GM21576 (cell line): Measurements from ENCODE around the gene BICD2.

Source experiments
- ATAC-seq: cut with Tn5 transposase; IDR thresholded peaks from one replicate; pipeline ENCODE4 v1.9.1; 2021; ENCODE audit warnings: mild to moderate bottlenecking, moderate library complexity; ENCODE audit not compliant: unreplicated experiment

BICD2 gene

DNA sequence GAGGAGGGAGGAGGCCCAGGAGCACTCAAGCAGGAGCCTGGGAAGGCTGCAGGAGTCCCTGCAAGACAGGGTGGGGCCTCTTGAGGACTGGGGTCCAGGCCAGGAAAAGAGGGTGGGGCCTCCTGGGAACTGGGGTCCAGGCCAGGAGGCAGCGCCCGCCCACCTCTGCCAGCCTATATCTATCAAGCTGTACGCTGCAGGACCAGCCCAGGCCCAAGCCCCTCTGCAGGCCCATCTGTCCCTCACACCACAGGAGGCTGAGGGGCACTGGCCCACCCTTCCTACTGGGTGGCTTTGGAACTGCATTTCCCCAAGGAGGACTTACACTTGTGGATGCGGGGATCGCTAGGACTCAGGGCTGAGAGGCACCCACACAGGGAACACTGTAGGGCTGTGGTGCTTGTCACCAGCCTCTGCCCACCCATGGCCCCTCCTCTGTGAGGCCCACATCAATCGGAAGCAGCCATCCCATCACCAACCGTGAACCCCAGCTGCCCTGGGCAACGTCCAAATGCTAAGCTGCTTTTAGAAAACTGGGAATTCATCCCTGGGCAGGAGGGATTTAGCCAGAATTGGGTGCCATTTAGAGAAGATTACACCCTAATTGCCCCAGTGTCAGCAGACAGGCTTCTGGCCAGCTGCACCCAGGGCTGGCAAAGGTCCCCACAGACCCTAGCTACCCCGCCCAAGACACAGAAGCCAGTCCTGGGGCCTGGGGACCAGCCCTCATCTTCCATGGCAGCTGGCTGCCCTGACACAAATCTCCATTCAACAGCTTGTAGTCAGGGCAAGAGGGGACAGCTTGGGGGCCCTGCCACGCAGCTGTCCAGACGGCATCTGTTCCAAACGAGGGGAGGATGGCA, 15.3 kb downstream of the BICD2 start:
- no peak for ATAC-seq

DNA sequence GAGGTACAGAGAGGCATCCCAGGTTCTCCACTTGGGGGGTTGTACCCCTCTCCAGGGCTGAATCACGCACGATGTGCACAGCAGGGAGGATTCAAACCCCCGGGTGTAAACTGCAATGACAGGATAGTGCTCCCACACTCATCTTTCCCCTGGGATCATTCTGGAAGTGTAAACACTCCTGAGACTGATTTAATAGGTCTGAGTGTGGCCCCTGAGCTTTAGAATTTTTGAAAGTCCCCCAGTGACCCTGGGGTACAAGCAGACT, 16.5 kb downstream of the BICD2 start:
- no peak for ATAC-seq

DNA sequence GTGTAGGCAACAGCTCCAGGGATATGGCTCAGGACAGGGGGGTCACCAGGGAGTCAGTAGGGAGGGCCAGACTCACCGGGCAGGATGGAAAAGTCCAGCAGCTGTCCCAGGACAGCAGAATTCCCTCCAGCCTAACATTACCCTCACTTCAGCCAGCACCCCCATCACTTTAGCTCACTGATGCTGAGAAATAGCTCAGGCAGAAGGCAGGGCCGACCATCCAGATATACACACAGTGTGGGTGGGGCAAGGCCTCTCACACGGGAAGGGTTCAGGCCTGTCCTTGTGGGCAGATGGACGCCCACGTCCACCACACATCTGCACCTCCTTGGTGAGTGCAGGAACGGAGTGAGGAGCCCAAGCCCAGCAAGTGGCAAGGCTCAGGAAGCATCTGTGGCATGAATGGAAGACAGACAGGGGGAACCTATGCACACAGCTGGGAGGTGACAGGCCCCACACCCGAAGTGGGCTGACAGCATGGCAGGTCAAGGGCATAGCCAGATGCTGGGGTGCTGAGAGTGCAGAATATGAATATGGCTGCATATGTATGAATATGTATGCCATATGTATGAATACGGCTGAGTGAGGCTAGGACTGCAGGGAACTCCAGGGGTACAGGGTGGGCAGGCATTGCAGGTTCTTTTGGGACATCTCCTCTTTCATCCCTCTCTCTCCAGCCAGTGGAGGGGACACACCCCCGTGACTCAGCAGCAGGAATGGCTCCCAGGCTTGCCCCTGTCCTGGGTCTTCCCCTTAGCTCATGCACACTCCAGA, 17.0 kb downstream of the BICD2 start:
- ATAC-seq = no peak

DNA sequence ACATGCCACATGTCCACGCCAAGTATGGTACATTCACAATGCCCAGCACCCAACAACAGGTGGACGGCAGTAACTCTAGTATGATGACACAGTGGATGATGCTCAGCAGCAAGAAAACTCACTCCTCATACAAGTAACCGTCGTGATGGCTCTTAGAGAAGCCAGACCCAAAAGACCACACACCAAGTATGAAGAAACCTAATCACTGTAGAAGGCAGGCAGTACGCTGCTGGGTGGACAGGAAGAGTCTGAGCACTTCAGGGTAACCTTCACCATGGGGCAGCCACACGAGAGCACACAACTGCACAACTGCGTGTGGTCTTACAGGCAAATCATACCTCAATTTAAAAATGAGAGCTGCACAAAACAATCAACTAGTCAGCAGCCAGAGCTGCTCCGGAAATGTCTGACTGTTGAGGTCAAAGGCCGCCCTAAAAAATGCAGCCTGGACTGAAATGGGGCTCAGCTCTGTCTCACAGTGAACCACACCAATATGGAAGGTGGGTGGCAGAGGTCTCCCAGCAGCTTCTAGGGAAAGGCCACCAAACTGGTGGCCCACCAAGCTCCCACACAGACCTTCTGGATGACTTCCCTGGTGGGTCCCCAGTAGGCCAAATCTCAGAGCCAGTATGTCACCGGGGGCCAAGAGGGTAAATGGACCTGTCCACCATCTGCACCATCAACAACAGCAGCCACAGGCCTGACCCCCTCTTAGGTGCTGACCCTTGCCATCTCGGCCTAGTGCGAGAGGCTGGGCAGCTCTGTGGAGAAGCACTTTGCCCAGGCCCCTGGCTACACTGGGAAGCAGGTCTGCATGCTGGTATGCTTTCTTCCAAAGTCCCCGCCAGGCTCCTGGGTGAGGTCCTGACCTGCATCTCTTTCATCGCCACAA, 17.8 kb downstream of the BICD2 start:
- no peak for ATAC-seq

DNA sequence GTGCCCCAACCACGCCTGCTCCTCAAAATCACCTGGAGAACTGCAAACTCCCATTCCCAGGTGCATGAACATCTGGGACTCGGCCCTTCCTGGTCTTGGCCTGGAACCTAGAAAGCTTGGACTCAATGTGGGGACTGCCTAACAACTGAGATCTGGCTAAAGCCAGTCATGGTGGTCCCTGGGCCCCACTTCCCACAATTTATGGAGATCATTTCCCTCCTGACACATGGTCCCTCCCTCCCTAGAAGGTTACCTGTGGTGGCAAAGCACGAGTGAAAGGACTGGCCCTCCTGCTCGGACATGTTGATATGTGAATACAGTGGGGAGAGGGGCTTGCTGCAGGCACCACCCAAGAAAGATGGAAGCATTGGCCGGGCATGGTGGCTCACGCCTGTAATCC, 18.8 kb downstream of the BICD2 start:
- no peak for ATAC-seq

DNA sequence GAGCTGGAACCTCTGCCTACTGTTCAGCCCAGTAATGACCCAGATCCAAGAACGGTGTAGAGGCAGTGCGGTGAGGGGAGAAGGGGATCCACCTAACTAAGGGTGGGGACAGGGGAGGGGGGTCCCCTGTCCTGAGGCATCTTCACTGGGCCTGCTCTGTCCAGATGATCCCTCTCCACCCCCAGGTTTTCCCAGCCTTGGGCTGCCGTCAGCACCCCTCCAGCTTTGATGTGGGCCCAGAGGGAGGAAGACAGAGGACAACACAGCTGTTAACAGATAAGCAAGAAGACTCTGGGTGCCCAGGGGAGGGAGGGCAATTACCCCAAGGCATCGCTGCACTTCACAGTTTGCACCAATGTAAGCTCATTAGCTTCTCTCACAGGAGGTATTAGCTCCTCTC, 19.3 kb downstream of the BICD2 start:
- no peak for ATAC-seq

DNA sequence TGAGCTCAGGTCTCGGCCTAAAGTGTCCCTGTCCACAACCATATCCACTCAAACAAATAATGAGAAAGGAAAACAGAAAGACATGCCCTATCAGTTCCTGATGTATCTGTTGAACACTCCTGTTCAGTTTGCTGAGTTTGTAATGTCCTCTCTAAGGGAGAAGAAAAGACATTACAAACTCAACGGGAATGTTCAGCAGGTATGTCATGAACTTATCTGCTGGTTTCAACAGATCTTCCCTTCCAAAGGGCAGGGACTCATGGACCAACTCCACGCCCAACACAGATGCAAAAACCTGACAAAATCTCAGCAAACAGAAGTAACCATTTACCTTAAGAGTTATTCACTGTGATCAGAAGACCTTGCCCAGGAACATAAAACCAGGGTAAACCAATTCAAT, 23.7 kb downstream of the BICD2 start:
- ATAC-seq = no peak

DNA sequence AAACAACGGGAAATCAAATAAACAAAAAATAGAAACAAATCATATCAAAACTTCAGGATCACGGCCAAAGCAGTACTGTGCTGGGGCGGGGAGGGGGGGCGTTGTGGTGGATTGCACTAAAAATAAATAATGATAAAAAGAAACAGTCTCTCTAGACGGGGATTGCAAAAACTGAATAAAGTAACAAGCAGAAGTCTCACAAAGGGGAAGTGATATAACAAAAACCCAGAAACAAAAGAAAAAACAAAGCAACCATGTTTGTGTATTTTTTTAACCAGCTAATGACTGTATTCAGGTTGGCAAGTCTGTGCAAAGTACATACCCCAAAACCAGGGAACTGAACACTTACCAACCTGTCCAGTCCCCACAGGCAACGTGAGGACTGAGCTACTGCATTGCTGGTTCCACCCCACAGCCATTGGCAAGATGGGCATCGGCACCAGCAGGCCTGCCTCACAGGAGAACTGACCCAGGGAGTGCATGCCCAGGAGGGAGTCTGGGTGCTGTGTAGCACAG, 24.1 kb downstream of the BICD2 start:
- peak; percentile 59 for ATAC-seq

DNA sequence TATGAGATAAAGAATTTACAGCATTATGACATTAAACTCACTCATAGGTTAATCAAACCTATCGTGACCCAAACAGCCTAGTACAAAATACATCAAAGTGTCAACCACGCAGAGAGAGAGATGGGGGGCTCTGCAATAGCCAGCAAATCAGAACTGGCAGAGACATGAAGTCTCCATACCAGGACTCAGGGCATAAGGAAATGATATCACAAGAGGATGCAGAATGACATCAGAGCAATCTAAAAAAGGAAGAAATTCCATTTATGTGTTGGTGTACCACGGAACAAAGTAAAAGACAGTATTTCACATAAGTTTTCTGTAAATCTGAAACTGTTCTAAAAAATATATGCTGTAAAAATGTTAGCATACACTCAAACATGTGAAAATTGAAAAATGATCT, 24.6 kb downstream of the BICD2 start:
- ATAC-seq = no peak

DNA sequence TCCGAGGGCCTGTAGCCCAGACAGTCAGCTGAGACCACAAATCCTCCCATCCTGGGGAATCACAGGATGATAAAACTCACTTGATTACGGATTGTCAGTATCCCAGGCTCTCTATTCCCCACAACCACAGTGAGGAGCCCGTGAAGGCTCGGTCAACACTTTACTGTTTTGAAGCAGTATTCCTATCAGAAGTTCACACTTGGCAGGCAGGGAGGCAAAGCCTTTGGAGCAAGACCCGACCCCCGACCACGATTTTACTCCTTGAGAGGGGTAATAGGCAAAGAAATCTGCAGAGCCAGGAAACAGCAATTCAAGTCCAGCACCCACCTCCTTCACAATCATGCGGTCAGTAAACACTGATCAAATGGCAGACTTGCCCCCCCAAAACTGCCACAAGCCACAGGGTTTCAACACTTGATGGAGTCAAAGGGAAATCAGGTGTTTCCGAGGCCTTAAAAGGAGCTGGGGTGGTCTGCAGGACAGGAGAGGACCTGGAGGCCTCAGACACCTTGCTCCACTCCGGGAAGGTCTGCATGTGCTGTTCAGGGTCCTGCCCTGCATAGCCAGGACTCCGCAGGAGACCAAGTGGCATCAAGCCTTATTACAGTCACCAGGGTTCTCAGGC, 25.2 kb downstream of the BICD2 start:
- ATAC-seq = no peak

DNA sequence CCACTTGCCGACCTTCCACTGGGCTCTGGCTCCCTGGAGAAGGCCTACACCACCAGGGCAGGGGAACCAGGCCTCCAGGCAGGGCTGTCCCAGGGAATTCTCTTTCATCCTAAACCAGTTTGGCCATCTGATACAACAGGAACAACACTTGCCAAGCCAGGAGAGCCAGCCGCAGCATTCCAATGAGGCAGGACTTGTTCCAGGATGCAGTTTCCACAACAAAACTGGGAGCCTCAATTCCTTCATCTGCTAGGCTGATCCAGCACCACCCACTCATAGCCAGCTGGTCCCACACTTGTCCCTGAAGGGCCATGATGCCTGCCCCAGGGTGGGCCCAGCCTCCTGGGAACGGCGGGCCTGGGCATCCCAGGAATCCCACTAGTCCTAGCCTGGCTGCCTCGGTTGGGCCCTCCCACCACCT, 26.0 kb downstream of the BICD2 start:
- ATAC-seq = no peak

DNA sequence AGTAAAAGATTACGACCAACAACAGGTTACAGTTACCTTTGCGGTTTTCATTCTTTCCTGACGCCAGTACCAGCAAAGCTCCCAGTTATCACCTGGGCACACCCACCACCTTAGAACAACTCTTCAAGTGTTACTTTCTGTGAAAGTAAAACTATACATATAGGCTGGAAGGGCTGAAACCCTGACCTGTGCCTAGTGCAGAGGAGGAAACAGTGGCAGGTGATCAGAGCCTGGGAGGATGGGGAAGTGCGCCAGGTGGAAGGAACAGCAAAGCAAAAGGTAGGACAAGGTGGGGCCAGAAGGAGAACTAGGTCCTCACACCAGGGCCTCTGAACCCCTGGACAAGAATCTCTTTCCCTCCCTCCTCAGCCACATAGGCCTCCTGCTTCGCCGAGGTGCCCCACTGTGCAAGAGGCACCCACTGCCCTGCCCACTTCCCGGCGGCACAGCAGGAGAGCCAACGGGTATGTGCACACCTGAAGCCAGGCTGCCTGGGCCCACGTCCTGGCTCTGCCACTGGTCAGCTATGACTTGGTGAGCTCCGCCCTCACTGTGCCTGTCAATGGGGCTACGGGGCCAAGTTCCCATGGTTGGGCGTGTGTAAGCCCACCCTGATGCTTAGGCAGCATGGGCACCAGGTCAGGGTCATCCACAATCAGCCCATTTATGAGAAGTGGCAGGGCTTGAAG, 26.9 kb downstream of the BICD2 start:
- ATAC-seq = no peak

DNA sequence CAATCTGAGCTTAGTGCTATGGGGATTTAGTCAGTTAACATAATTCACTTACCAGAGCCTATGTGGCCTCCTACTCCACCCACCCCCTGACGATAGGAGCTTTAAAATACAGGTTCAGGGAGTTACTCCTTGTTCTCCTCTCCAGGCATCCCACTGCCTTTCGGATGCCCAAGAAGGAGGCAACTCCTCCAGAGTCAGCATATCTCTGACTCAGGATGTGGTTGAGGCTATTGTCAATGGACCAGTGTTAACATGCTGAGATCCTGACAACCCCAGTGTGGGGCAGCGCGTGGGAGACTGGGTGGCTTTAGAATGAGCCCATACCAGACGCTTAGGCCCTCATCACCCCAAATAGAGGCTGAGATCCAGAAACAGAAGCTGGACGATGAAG, 27.4 kb downstream of the BICD2 start:
- no peak for ATAC-seq

DNA sequence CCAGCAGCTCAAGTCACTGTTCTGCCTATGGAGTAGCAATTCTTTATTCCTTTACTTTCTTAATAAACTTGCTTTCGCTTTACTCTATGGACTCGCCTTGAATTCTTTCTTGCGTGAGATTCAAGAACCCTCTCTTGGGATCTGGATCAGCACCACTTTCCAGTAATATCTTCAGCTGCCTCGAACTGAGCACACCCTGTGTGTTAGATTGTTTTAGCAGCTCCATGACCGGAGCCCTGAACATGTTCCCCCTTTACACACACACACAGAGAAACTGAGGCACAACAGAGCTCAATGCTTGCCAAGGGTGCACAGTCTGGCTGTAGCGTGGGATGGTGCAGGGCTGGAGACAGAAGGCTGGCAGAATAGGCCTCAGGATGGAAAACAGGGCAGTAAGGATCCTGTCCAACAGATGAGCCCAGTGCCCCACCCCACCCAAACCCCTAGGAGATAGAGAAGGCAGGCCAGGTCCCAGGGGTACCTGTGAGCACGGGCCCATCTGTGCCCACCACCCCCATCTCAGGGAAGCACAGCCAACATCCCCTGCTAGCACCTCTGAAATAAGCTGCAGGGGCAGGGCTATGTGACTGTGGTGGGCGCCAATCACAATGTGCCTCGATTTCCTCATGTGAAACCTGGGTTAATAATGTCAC, 27.9 kb downstream of the BICD2 start:
- ATAC-seq = no peak

DNA sequence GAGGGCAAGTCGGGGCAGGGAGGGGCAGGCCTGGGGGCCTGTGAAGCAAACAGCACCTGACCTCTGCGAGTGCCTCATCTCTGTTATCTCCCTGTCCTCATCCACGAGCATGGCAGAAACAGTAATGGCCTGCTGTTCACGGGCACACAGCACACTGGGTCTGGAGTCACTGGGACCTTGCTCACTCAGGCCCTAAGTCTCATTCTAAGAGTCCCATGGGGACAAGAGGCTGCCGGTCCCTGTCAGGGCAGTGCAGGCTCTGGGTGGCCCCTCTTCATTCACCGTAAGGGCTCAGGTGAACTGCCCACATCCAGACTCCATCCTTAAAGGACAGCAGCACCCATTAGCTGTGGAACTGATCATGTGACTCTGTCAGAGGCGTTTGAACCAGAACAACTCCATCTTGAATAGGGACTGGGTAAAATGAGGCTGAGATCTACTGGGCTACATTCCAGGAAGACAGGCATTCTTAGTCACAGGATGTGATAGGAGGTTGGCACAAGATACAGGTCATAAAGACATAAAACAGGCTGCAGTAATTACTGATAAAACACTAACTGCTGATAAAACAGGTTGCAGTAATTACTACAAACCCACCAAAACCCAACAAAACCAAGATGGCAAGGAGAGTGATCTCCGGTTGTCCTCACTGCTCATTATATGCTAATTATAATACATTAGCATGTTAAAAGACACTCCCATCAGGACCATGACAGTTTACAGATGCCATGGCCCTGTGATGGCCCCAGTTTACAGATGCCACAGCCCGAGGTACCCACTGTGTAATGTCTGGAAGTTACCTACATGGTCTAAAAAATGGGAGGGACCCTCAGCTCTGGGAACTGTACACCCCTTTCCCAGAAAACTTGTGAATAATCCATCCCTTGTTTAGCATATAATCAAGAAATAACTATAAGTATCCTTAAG, 28.7 kb downstream of the BICD2 start:
- ATAC-seq = no peak

DNA sequence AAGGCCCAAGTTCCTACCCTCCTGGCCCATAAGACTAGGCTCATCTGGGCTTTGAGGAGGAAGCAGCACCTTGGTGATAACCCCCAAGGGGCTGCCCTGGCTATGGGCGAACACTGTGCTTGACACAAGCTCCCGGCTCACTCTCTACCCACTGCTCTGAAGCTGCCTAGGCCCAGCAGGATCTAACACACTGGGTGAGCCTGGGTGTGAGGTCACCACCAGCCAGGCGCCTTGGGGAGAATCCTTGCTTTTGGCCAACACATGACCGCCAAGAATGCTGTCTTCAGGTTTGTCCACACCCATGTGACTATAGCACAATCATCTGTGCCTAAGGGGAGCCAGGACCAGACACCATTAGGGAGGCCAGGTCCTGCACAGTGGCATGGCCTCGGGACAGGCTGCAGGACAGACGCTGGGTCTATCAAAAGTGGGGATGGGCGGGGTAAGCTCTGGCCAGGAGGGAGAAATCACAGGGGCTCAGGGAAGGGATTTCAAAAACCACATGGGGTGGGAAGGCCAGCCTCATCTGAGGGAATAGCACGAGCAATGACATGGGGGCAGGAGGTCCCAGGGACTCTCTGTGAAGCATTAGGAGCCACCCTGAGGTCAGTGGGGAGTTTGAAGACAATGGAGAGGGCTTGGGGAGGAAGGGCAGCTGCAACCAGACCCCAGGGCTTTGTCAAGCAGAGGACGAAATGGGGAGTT, 29.6 kb downstream of the BICD2 start:
- no peak for ATAC-seq

DNA sequence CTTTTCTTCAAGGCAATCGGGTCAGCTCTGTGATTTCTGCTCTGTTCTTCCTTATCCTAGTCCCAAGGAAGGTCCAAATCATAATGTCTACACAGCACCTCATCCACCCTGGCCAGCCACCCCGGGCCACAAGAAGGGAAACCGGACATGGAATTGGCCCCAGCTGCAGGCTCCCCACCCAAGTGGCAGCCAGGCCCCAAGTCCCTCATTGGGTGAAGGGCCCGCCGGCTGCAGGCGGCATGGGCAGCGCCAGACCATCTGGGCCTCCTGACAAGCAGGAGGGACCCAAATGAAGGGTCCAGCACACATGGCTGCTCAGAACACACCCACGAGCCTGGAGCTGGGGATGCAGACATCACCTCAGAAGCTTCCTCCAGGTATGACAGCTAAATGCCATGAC, 33.7 kb downstream of the BICD2 start:
- no peak for ATAC-seq

DNA sequence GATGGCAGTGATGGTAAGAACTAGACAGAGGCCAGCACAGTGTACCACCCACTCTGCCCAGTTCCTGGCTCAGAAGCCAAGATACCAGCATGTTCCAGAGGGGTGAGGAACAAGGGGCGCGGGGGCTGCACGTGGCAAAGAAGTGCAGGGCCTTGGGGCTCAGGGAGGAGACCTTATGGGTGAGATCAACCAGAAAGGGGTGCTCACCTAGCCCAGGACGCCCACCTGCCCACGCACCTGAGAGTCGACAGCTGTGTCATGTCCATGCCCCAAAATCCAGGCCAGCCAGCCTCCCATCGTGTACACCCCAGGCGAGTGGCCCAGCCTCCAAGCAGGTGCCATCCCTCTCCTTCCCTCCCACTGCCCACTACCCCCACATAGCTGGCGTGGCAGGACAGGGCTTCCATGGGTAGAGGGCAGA, 34.9 kb downstream of the BICD2 start:
- no peak for ATAC-seq
